T-cell (primary cell): Measurements from ENCODE around the gene TEX48. TPM values are rescaled to one million over a fixed set of nuclear protein-coding genes. Genes with fewer than 3 reads are reported as not detected.
A peak's percentile ranks its signal among the peaks of the same experiment; 100 is the strongest.

Experiments
- ATAC-seq, 4 experiments: fragments of 200-7000 bp in 3 of 4; fragments of 150-1000 bp in 1 of 4; cut with Tn5 transposase; replicated peaks in 1 of 4; 1 replicate in 3 of 4; 2 replicates in 1 of 4; pipeline ENCODE4 v1.10.0; 2021; ENCODE audit warnings: moderate library complexity in 3 of 4, mild to moderate bottlenecking in 2 of 4, moderate number of reproducible peaks in 1 of 4
- CTCF ChIA-PET, 2 donors: fragments of 300-600 bp; sonication (Branson Sonifier 250); formaldehyde crosslinking; loops; one replicate each; lab custom pipeline; 2022; ENCODE audit warnings: antibody characterized with exemption in 2 of 2; lab: Charles Lee
- POLR2A ChIA-PET, 2 donors: fragments of 300-600 bp; sonication (Branson Sonifier 250); formaldehyde crosslinking; loops; one replicate each; lab custom pipeline; 2022; ENCODE audit warnings: antibody characterized with exemption in 2 of 2; lab: Charles Lee
- DNase-seq, 35 experiments: peaks; one replicate each; pipeline versions ENCODE4 v3.0.0 to v3.0.0-alpha.2; 2013 to 2023
- H3K27ac ChIP-seq: one replicate; pipeline ENCODE4 v1.5.1; 2013; ENCODE audit warnings: low read length
- H3K27me3 ChIP-seq, 2 experiments: replicated peaks in 1 of 2; 1 replicate in 1 of 2; 2 replicates in 1 of 2; pipeline versions ENCODE4 v1.6.1 to v1.7.0; 2013; ENCODE audit warnings: low read length in 1 of 2, mixed read lengths in 1 of 2; ENCODE audit not compliant: control insufficient read depth in 2 of 2, insufficient read depth in 2 of 2; ENCODE audit errors: extremely low read depth in 1 of 2
- H3K36me3 ChIP-seq, 2 donors: 1 replicate in 1 of 2; 2 replicates in 1 of 2; pipeline versions ENCODE4 v1.6.1 to v1.7.0; 2013; ENCODE audit warnings: low read length in 1 of 2; ENCODE audit not compliant: control insufficient read depth in 2 of 2, insufficient read depth in 1 of 2; ENCODE audit errors: extremely low read depth in 1 of 2
- H3K4me1 ChIP-seq, 2 experiments: 1 replicate in 1 of 2; 2 replicates in 1 of 2; pipeline versions ENCODE4 v1.6.1 to v1.7.0; 2013; ENCODE audit warnings: low read length in 2 of 2, mixed read lengths in 1 of 2; ENCODE audit not compliant: insufficient read depth in 2 of 2, control insufficient read depth in 1 of 2; ENCODE audit errors: extremely low read depth in 1 of 2
- H3K4me3 ChIP-seq, 2 donors: 1 replicate in 1 of 2; 2 replicates in 1 of 2; pipeline versions ENCODE4 v1.5.1 to v1.7.0; 2013; ENCODE audit warnings: mild to moderate bottlenecking in 2 of 2, low read length in 1 of 2, moderate library complexity in 1 of 2; ENCODE audit not compliant: control insufficient read depth in 1 of 2; ENCODE audit errors: extremely low read depth in 1 of 2
- H3K9me3 ChIP-seq: 2 replicates; pipeline ENCODE4 v1.7.0; 2013
- H3K27ac Mint-ChIP-seq, 2 donors: one replicate each; pipeline ENCODE4 v1.8.0; 2020 to 2021; ENCODE audit warnings: mild to moderate bottlenecking in 2 of 2, mixed read lengths in 2 of 2
- H3K27me3 Mint-ChIP-seq, 2 donors: one replicate each; pipeline ENCODE4 v1.8.0; 2021 to 2022; ENCODE audit warnings: mixed read lengths in 2 of 2
- H3K36me3 Mint-ChIP-seq: one replicate; pipeline ENCODE4 v1.8.0; 2021; ENCODE audit warnings: mixed read lengths
- H3K4me1 Mint-ChIP-seq, 3 donors: one replicate each; pipeline ENCODE4 v1.8.0; 2020 to 2022; ENCODE audit warnings: mixed read lengths in 3 of 3, mild to moderate bottlenecking in 1 of 3
- H3K4me3 Mint-ChIP-seq, 3 donors: one replicate each; pipeline ENCODE4 v1.8.0; 2020 to 2022; ENCODE audit warnings: mild to moderate bottlenecking in 3 of 3, mixed read lengths in 3 of 3, moderate library complexity in 3 of 3
- H3K9me3 Mint-ChIP-seq, 3 donors: one replicate each; pipeline ENCODE4 v1.8.0; 2020 to 2022; ENCODE audit warnings: mixed read lengths in 3 of 3
- WGBS: methylation state at CpG from one replicate; pipeline ENCODE4 v1.1.5; 2013; ENCODE audit warnings: missing lambda C conversion rate; ENCODE audit not compliant: insufficient coverage; 5-methylcytosine and 5-hydroxymethylcytosine counted together
- total RNA-seq, 35 experiments: library from RNA in 6 of 35; stranded (reverse) in 6 of 35; fragments of 120-200 nt in 1 of 35; gene quantifications; one replicate each; pipeline versions ENCODE4 v1.2.1 to v1.2.4 and lab custom pipeline; 2013 to 2026

Gene TEX48
- total RNA-seq, 5 donors from 2014 or later (not counting 1 experiment from before 2014, with no cell fraction given): 0.51 TPM; not detected in 4

DNA sequence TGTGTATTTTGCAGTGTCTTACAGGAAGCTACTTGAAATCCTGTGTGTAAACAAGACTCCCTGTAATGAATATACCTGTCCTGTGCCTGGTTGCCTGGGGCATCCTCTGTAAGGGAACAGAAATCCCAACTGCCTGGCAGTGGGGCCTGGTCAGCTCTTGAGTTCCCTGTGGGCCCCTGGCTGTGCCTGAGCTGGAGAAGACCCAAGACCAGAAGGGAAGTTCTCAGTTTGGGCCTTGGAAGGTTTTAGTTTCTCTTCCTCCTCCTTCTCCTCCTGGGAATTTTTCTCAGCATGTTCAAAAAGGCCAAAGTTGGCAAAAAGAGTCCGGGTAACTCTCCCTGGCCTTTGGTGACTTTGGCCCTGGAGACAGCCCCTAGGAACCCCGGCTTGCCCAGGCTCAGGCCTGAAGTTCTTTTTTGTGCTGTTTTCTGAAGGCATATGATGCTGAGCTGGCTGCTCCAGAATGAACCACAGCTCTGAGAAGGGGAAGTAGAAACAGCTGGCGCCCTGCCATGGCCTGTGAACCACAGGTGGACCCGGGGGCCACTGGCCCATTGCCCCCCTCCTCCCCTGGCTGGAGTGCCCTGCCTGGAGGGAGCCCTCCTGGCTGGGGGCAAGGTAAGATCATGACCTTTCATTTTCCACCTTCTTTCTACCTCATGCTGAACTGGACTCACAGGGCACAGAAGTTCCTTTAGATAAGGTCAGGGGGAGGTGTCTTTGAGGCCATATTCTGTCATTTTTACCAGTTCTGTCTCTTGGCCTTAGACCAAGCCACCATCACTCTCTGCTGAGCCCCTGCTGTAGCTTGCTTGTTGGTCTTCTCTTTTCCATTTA lies 65.1 kb downstream of the TEX48 start:
- Histone ChIP-seq H3K9me3 (no peaks in the 10 kb centered on the region), H3K27ac (peak overlapping the region; percentile 1), H3K4me1 (peaks cover 13 to 29% of the 10 kb centered on the region in 2 experiments), H3K36me3 (peaks cover 0 to 3% of the 10 kb centered on the region in 2 donors), H3K27me3 (no peaks in the 10 kb centered on the region), H3K4me3 (no peak overlapping the region)
- peak overlapping the region; percentile 31 to 53 (median 41) for H3K4me3 Mint-ChIP-seq
- ATAC-seq (peak in 2 of 4 experiments; percentile 12 to 21), DNase-seq (peak in 16 of 35 experiments; percentile 6 to 52 (median 14))
- H3K27ac Mint-ChIP-seq: peak overlapping the region; percentile 93 to 96
- ChIA-PET CTCF (interaction anchor here (0.6 kb wide), 4 partner anchors 9 to 397 kb away, joined by 3 read pairs; no protein-coding TSS in a partner anchor), POLR2A (interaction anchor here (0.7 to 0.9 kb wide), 2 partner anchors 37 to 48 kb away, joined by 3 to 5 read pairs; no protein-coding TSS in a partner anchor)
- peaks cover 52 to 67% (median 52%) of the 10 kb centered on the region in 3 donors for H3K4me1 Mint-ChIP-seq
- WGBS: 63% methylated on average over 2 of the region's 4 CpGs
- H3K9me3 Mint-ChIP-seq: no peaks in the 10 kb centered on the region
- peaks cover 30% of the 10 kb centered on the region for H3K36me3 Mint-ChIP-seq
- H3K27me3 Mint-ChIP-seq: no peaks in the 10 kb centered on the region

Other genes with a start within 250 kb of the TEX48 start
- 10 to 100 TPM; 11.4 to 46.0 (median 13.0) TPM for gene WHRN, start 176.7 kb downstream of the TEX48 start, total RNA-seq
- 100 to 1,000 TPM in 4 of 5 donors, 10 to 100 TPM in 1; 99.2 to 109 (median 103) TPM for gene ATP6V1G1, start 94.4 kb downstream of the TEX48 start, total RNA-seq
- 10 to 100 TPM; 12.2 to 20.0 (median 18.3) TPM for gene TMEM268, start 70.9 kb downstream of the TEX48 start, total RNA-seq
- gene TEX53, start 24.4 kb downstream of the TEX48 start, total RNA-seq: not detected
- under 1 TPM in 1 of 5 donors, not detected in 4; 0.07 TPM for gene TNFSF15, start 123.8 kb upstream of the TEX48 start, total RNA-seq
- 100 to 1,000 TPM in 1 of 5 donors, 10 to 100 TPM in 4; 42.9 to 102 (median 63.4) TPM for gene TNFSF8, start 248.4 kb upstream of the TEX48 start, total RNA-seq